Neural cell (in vitro differentiated cells): ENCODE measurements around the gene CNDP2. TPM values are rescaled to one million over a fixed set of nuclear protein-coding genes. Genes with fewer than 3 reads are reported as not detected.

ENCODE experiments used
- H2AFZ ChIP-seq: fragments of 200-600, 300-800 bp; sonication (generic), shearing (Covaris generic); 2 replicates; pipeline ENCODE4 v1.6.0; 2014; ENCODE audit warnings: low read depth, mild to moderate bottlenecking, antibody characterized with exemption, low read length, moderate library complexity
- H3F3A ChIP-seq: fragments of 200-600 bp; shearing (Covaris generic); 2 replicates; pipeline ENCODE4 v1.6.1; 2016; ENCODE audit warnings: mild to moderate bottlenecking, moderate library complexity, mixed read lengths, antibody characterized with exemption, low read length; ENCODE audit not compliant: insufficient read depth, poor library complexity, severe bottlenecking
- H3K27ac ChIP-seq: fragments of 200-600, 300-800 bp; sonication (generic), shearing (Covaris generic); 2 replicates; pipeline ENCODE4 v1.5.1; 2014; ENCODE audit warnings: mild to moderate bottlenecking, low read length, moderate library complexity
- H3K27me3 ChIP-seq: fragments of 300-800, 200-600 bp; sonication (generic), shearing (Covaris generic); 2 replicates; pipeline ENCODE4 v1.6.0; 2014; ENCODE audit warnings: mild to moderate bottlenecking, low read depth, low read length, moderate library complexity; ENCODE audit not compliant: insufficient read depth
- H3K36me3 ChIP-seq: fragments of 300-800, 200-600 bp; sonication (generic), shearing (Covaris generic); 2 replicates; pipeline ENCODE4 v1.5.1; 2014; ENCODE audit warnings: mild to moderate bottlenecking, antibody characterized with exemption, low read length, moderate library complexity; ENCODE audit not compliant: insufficient read depth
- H3K4me2 ChIP-seq: fragments of 300-800, 200-600 bp; sonication (generic), shearing (Covaris generic); 2 replicates; pipeline ENCODE4 v1.6.0; 2014; ENCODE audit warnings: mild to moderate bottlenecking, low read length
- H3K4me3 ChIP-seq: fragments of 300-800, 200-600 bp; sonication (generic), shearing (Covaris generic); 2 replicates; pipeline ENCODE4 v1.5.1; 2014; ENCODE audit warnings: mild to moderate bottlenecking, low read length, moderate library complexity
- H3K79me2 ChIP-seq: fragments of 200-600 bp; shearing (Covaris generic); replicated peaks from 2 replicates; pipeline ENCODE4 v1.6.0; 2014; ENCODE audit warnings: mild to moderate bottlenecking, low read length, moderate library complexity; ENCODE audit not compliant: insufficient read depth
- H3K9ac ChIP-seq: fragments of 300-800, 200-600 bp; sonication (generic), shearing (Covaris generic); 2 replicates; pipeline ENCODE4 v1.6.1; 2016; ENCODE audit warnings: mild to moderate bottlenecking, low read length, mixed read lengths
- H3K9me2 ChIP-seq: fragments of 200-600 bp; shearing (Covaris generic); 2 replicates; pipeline ENCODE4 v1.6.1; 2016; ENCODE audit warnings: mild to moderate bottlenecking, low read length, mixed read lengths; ENCODE audit not compliant: insufficient read depth
- H3K9me3 ChIP-seq: fragments of 200-600, 300-800 bp; sonication (generic), shearing (Covaris generic); 2 replicates; pipeline ENCODE4 v1.6.1; 2016; ENCODE audit warnings: mild to moderate bottlenecking, mixed run types, low read length, moderate library complexity, mixed read lengths
- H4K20me1 ChIP-seq: fragments of 200-600 bp; shearing (Covaris generic); 2 replicates; pipeline ENCODE4 v1.6.1; 2016; ENCODE audit warnings: mild to moderate bottlenecking, mixed run types; ENCODE audit not compliant: insufficient read depth
- EP300 ChIP-seq: fragments of 450-650 bp; conservative IDR thresholded peaks from 2 replicates; pipeline ENCODE4 v1.6.1; 2014; ENCODE audit warnings: antibody characterized with exemption, mild to moderate bottlenecking, moderate library complexity; ENCODE audit not compliant: poor library complexity, severe bottlenecking
- EZH2 ChIP-seq: fragments of 200-600, 300-800 bp; shearing (Covaris generic), sonication (generic); IDR thresholded peaks from 2 replicates; pipeline ENCODE4 v1.6.1; 2014; ENCODE audit warnings: antibody characterized with exemption, low read length, borderline replicate concordance, mild to moderate bottlenecking; ENCODE audit not compliant: insufficient read depth, poor library complexity, severe bottlenecking
- MXI1 ChIP-seq: fragments of 450-650 bp; conservative IDR thresholded peaks from 2 replicates; pipeline ENCODE4 v1.6.1; 2014; ENCODE audit warnings: antibody characterized with exemption, mild to moderate bottlenecking; ENCODE audit not compliant: poor library complexity, severe bottlenecking
- POLR2AphosphoS5 ChIP-seq: IDR thresholded peaks from 2 replicates; pipeline ENCODE4 v1.6.1; 2012
- RAD21 ChIP-seq: fragments of 450-650 bp; conservative IDR thresholded peaks from 2 replicates; pipeline ENCODE4 v1.6.1; 2014; ENCODE audit warnings: antibody characterized with exemption, mild to moderate bottlenecking, moderate library complexity
- SMC3 ChIP-seq: fragments of 450-650 bp; conservative IDR thresholded peaks from 2 replicates; pipeline ENCODE4 v1.6.1; 2014; ENCODE audit warnings: antibody characterized with exemption, mild to moderate bottlenecking, moderate library complexity; ENCODE audit not compliant: poor library complexity
- TAF1 ChIP-seq: IDR thresholded peaks from 2 replicates; pipeline ENCODE4 v1.6.1; 2012; ENCODE audit warnings: low read depth
- polyA plus RNA-seq: library from polyadenylated mRNA; depleted of rRNA; stranded (reverse); fragments of >200 nt; gene quantifications from 2 replicates; pipeline ENCODE4 v1.2.3, GENCODE V29; 2014
- TF ChIP-seq, protein P1 (sequence below): IDR thresholded peaks from 2 replicates; pipeline ENCODE4 v1.6.1; 2012; ENCODE audit warnings: borderline replicate concordance
- TF ChIP-seq, protein P2 (sequence below): fragments of 450-650 bp; IDR thresholded peaks from 2 replicates; pipeline ENCODE4 v1.5.1; 2014; ENCODE audit warnings: antibody characterized with exemption, mild to moderate bottlenecking, moderate library complexity; ENCODE audit not compliant: poor library complexity, severe bottlenecking

Gene CNDP2
- polyA plus RNA-seq, 1 donor from 2014 or later = 35.7 TPM

- no peaks in the 10 kb centered on the region for H3F3A ChIP-seq
- no peak for TF ChIP-seq SMC3
- TF ChIP-seq, protein P1, sequence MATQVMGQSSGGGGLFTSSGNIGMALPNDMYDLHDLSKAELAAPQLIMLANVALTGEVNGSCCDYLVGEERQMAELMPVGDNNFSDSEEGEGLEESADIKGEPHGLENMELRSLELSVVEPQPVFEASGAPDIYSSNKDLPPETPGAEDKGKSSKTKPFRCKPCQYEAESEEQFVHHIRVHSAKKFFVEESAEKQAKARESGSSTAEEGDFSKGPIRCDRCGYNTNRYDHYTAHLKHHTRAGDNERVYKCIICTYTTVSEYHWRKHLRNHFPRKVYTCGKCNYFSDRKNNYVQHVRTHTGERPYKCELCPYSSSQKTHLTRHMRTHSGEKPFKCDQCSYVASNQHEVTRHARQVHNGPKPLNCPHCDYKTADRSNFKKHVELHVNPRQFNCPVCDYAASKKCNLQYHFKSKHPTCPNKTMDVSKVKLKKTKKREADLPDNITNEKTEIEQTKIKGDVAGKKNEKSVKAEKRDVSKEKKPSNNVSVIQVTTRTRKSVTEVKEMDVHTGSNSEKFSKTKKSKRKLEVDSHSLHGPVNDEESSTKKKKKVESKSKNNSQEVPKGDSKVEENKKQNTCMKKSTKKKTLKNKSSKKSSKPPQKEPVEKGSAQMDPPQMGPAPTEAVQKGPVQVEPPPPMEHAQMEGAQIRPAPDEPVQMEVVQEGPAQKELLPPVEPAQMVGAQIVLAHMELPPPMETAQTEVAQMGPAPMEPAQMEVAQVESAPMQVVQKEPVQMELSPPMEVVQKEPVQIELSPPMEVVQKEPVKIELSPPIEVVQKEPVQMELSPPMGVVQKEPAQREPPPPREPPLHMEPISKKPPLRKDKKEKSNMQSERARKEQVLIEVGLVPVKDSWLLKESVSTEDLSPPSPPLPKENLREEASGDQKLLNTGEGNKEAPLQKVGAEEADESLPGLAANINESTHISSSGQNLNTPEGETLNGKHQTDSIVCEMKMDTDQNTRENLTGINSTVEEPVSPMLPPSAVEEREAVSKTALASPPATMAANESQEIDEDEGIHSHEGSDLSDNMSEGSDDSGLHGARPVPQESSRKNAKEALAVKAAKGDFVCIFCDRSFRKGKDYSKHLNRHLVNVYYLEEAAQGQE = no peak
- no peak for TF ChIP-seq EP300
- TF ChIP-seq POLR2AphosphoS5 = no peak
- no peak for TF ChIP-seq MXI1
- peaks cover 3% of the 10 kb centered on the region for H3K9me3 ChIP-seq
- H3K9me2 ChIP-seq = no peaks in the 10 kb centered on the region
- H3K27me3 ChIP-seq = peaks cover 41% of the 10 kb centered on the region
- no peaks in the 10 kb centered on the region for H3K79me2 ChIP-seq
- H2AFZ ChIP-seq = no peak overlapping the region
- no peak overlapping the region for H3K9ac ChIP-seq
- H4K20me1 ChIP-seq = no peaks in the 10 kb centered on the region
- H3K4me3 ChIP-seq = peak overlapping the region; percentile 58
- no peak overlapping the region for H3K27ac ChIP-seq
- H3K36me3 ChIP-seq = no peaks in the 10 kb centered on the region
- H3K4me2 ChIP-seq = no peak overlapping the region
Observed at GRCh38 chr18:74457725-74458421, 38.3 kb upstream of the CNDP2 start.

- Histone ChIP-seq H3K9ac (no peak overlapping the region), H3K4me2 (no peak overlapping the region), H3F3A (no peaks in the 10 kb centered on the region), H3K27me3 (peaks cover 38% of the 10 kb centered on the region), H2AFZ (no peak overlapping the region), H3K4me3 (no peak overlapping the region), H4K20me1 (no peaks in the 10 kb centered on the region), H3K36me3 (no peaks in the 10 kb centered on the region), H3K79me2 (no peaks in the 10 kb centered on the region), H3K9me2 (no peaks in the 10 kb centered on the region), H3K27ac (no peak overlapping the region), H3K9me3 (peaks cover 3% of the 10 kb centered on the region)
- TF ChIP-seq, protein P2, sequence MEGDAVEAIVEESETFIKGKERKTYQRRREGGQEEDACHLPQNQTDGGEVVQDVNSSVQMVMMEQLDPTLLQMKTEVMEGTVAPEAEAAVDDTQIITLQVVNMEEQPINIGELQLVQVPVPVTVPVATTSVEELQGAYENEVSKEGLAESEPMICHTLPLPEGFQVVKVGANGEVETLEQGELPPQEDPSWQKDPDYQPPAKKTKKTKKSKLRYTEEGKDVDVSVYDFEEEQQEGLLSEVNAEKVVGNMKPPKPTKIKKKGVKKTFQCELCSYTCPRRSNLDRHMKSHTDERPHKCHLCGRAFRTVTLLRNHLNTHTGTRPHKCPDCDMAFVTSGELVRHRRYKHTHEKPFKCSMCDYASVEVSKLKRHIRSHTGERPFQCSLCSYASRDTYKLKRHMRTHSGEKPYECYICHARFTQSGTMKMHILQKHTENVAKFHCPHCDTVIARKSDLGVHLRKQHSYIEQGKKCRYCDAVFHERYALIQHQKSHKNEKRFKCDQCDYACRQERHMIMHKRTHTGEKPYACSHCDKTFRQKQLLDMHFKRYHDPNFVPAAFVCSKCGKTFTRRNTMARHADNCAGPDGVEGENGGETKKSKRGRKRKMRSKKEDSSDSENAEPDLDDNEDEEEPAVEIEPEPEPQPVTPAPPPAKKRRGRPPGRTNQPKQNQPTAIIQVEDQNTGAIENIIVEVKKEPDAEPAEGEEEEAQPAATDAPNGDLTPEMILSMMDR = no peak
- TF ChIP-seq, protein P1 = no peak
- TF ChIP-seq TAF1 = no peak
- no peak for TF ChIP-seq EZH2
- TF ChIP-seq POLR2AphosphoS5 = no peak
- no peak for TF ChIP-seq SMC3
- TF ChIP-seq RAD21 = no peak
- no peak for TF ChIP-seq MXI1
- no peak for TF ChIP-seq EP300
Observed at GRCh38 chr18:74459889-74460288, 36.3 kb upstream of the CNDP2 start.
